HG03469 (cell line): ENCODE results near the gene CETP.
"Not testable (repeated sequence)": the region's sequence is repeated elsewhere in the genome, so short reads cannot be mapped to it uniquely, and the experiment has no call there.

Source experiments
- ATAC-seq: cut with Tn5 transposase; IDR thresholded peaks from one replicate; pipeline ENCODE4 v1.9.1; 2021; ENCODE audit warnings: mild to moderate bottlenecking, moderate library complexity, moderate number of reproducible peaks; ENCODE audit not compliant: unreplicated experiment

The CETP gene

GRCh38 chr16:56995136-56995805 lies 33.5 kb downstream of the CETP start:
- ATAC-seq: no peak

GRCh38 chr16:56997264-56997663 lies 35.5 kb downstream of the CETP start:
- no peak for ATAC-seq

GRCh38 chr16:56997931-56998330 lies 36.2 kb downstream of the CETP start:
- ATAC-seq: no peak

- ATAC-seq: no peak
These were observed 36.6 kb downstream of the CETP start for GRCh38 chr16:56998352-56998751.

- no peak for ATAC-seq
These were observed 37.1 kb downstream of the CETP start for GRCh38 chr16:56998861-56999260.

GRCh38 chr16:56999409-57000270 lies 37.9 kb downstream of the CETP start:
- no peak for ATAC-seq

GRCh38 chr16:57000271-57001025 lies 38.7 kb downstream of the CETP start:
- no peak for ATAC-seq

- no peak for ATAC-seq
These were observed 39.4 kb downstream of the CETP start for GRCh38 chr16:57001026-57001679.

- ATAC-seq: no peak
These were observed 42.0 kb downstream of the CETP start for GRCh38 chr16:57003439-57004386.

- ATAC-seq: no peak
These were observed 42.9 kb downstream of the CETP start for GRCh38 chr16:57004387-57005250.

- ATAC-seq: not testable (repeated sequence)
These were observed 43.8 kb downstream of the CETP start for GRCh38 chr16:57005597-57005996.

GRCh38 chr16:57007050-57007449 lies 45.3 kb downstream of the CETP start:
- ATAC-seq: no peak

GRCh38 chr16:57007530-57007929 lies 45.8 kb downstream of the CETP start:
- ATAC-seq: no peak

- no peak for ATAC-seq
These were observed 46.7 kb downstream of the CETP start for GRCh38 chr16:57008440-57008839.

GRCh38 chr16:57009643-57010170 lies 48.0 kb downstream of the CETP start:
- no peak for ATAC-seq

GRCh38 chr16:57012353-57012752 lies 50.6 kb downstream of the CETP start:
- ATAC-seq: no peak

- no peak for ATAC-seq
These were observed 51.5 kb downstream of the CETP start for GRCh38 chr16:57013229-57013628.

GRCh38 chr16:57013902-57014301 lies 52.2 kb downstream of the CETP start:
- no peak for ATAC-seq

GRCh38 chr16:57016301-57016700 lies 54.6 kb downstream of the CETP start:
- ATAC-seq: no peak
